NCI-H2196 treated with DMSO at 0.1 percent for 48 hours (cell line): ENCODE results near the gene PDLIM5.

Experiments
- DNase-seq: peaks from one replicate; lab custom pipeline; 2025; ENCODE audit not compliant: unreplicated experiment; lab: John Stamatoyannopoulos, UW

The PDLIM5 gene

DNA sequence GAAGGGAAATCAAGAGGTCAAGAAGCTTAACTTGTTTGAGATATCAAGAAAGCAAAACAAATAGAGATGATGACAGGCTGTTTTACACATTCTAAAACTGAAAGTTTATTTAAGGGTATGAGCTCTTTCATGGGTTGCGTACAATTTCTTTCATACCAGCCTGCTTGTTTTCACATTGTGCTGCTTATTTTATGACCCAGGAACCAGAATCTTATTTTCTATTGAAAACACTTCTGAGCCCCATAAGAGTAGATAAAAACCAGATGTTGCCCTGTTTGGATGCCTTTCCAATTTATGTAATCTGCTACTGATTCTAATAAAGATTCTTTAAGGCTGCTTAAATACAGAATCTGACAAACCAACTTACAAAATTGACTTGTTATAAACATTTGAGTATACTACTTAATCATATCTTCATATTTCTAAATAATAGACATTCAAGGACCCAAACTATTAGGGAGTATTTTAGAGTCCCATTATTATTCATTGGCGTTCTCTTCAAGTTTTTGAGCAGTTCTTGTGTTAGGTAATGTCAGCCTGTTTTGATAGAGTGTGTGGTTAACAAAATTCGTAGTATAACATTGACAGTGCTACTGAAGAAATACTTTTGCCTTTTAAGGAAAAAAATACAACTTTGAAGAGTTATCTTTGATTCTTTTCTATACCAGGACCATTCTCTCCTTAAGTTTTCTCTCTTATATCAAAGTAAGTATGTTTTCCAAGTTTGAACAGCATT lies 74.4 kb downstream of the PDLIM5 start:
- DNase-seq: no peak

- no peak for DNase-seq
Observed at GRCh38 chr4:94527556-94528233, 76.0 kb downstream of the PDLIM5 start.

DNA sequence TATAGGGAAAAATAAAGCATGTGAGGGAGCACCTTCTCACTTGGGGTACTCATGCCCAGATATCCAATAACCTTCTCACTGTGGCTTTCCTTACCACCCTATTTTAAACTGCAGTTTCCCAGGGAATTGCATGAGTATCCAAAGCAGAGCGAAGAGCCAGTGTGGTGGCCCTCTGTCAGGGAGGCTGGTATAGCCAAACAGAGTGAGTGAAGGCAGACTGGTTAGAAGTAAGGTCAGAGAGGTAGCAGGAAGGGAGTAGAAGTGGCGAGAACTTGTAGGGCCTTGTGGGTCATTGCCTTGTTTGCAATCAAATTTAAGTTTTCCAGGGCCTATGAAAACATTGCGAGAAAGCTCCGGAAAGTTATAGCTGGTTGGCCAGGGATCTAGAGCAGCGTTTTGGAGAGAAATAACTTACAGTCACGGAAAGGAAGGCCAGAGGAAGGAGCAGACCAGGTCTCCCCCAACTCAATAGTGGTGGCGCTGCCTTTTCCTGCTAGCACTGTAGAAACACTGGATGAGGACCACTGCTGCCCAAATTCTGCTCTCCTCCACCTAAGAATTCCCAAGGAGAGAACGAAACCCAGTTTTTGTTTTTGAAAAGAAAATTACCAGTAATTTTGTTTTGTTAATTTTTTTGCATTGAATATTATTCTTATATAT lies 77.2 kb downstream of the PDLIM5 start:
- DNase-seq: no peak

- DNase-seq: no peak
Observed at GRCh38 chr4:94530073-94530472, 78.3 kb downstream of the PDLIM5 start.

GRCh38 chr4:94531991-94532789 lies 80.4 kb downstream of the PDLIM5 start:
- DNase-seq: no peak

DNA sequence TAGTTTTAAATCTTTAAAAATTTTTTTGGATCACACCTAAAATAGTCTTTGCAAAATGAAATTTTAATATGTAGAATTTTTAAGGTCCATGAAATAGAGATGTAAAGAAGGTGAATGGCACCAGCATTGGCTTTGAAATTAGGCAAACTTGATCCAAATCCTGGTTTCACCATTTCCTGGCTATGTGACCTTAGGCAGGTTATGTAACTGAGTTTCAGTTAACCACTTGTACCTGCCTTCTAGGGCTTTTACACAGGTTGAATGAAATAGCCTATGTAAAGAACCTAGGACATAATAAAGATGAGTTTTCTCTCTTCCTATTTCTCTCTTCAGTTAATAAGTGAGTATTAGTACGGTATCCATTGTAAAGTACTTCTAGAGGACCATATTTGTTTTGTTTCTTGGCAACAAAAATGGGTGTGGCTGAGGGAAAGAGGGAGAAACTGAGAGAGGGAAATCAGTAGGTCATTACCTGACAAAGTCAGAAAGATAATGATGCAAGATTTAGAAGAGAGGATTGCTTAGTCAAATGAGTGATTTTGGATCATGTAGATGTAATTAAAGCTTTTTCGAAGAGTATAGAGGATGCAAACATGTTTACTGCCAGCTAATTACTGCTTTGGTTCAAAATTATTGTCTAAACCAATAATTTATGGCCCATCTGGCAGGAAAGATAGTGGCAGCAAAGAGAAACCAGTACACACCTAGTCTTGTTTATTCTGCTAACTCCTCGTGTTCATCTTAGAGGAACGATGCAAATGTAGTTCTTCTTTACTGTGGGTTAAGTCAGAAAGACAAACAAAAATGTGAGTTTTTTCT lies 81.9 kb downstream of the PDLIM5 start:
- no peak for DNase-seq

DNA sequence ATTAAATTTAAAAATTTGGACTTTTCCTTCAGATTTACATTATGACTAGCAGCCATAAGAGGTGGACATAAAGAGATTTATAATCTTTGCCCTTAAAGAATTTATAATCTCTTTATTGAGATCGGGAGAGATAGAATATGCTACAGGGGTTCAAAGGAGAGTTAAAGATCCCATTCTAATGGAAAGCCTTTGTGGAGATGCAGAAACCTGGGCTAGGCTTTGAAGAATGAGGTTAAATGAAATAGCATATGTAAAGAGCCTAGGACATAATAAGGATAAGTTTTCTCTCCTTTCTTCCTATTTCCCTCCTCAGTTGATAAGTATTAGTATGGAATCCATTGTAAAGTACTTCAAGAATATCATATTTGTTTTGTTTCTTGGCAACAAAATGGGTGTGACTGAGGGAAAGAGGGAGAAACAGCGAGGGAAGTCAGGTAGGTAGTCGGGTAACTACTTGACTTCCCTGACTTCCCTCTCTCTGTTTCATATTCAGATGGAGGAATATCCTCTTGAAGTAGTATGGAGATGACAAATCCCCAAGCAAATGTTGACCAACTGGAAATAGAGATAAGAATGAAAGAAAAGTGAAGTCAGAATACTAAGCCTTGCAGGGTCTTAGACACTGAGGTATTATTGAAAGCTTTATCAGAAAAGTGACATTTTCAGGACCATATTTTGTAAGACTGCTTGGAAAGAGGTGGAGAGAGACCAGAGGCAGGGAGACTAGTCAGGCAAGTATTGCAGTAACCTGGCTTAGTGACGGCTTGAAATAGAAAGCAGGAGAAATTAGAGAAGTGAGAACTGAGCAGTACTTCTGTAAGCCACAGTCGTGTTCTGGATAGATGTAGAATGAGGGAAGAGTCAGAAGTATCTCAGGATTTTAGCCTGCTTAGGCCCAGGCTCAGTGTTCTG lies 82.9 kb downstream of the PDLIM5 start:
- DNase-seq: no peak

DNA sequence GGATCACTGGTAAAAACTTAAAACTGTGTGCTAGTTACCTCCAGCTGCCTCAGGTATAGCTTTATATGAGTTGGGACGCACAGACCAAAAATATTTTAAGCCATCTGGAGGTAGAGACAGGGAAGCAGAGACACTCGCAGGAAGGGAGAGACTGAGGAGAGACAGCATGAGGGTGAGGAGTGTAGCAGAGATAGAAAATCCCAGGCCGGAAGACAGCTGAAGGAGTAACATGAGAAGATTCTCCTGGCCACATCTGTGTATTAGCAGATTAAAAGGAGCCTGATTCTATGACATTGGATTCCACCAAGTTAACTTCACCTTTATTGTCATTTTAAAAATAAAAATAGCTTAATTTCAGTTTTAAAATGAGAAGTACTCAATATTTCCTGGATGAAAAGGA lies 84.3 kb downstream of the PDLIM5 start:
- no peak for DNase-seq

DNA sequence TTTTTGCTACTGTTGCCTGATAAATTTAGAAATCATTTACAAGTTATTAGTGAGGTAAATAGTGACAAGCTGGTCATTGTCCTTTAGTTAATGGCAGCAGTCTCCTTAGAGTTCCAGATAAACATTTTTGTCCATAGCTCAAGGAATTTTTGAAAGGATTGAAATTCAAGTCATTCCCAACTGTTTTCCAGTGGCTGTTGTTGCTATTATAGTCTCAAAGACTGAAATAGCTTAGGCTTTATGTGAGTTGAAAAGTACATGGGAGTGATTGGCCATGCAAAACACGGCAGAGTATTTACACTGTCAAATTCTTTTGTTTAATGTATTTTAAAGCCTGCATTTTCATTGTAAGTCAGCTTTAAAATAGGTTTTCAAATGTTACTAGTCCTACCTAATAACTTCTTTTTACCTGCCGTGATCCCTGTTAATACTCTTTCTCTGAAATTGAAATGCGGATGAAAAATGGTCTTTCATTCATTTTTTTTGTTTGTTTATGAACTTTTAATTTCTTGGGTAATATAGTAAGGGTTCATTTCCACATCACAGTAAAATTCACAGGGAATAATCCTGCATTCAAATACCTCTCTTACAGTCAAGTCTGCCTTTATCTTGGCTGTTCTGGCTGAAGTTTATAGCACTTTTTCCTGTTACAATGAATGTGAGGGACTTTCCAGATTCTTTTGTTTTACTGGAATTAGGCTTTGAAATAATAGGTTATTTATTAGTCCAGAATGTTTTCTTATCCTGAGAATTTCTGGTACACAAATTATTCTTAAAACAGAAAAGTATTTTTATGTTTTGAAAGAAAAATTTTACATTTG lies 85.1 kb downstream of the PDLIM5 start:
- DNase-seq: no peak

DNA sequence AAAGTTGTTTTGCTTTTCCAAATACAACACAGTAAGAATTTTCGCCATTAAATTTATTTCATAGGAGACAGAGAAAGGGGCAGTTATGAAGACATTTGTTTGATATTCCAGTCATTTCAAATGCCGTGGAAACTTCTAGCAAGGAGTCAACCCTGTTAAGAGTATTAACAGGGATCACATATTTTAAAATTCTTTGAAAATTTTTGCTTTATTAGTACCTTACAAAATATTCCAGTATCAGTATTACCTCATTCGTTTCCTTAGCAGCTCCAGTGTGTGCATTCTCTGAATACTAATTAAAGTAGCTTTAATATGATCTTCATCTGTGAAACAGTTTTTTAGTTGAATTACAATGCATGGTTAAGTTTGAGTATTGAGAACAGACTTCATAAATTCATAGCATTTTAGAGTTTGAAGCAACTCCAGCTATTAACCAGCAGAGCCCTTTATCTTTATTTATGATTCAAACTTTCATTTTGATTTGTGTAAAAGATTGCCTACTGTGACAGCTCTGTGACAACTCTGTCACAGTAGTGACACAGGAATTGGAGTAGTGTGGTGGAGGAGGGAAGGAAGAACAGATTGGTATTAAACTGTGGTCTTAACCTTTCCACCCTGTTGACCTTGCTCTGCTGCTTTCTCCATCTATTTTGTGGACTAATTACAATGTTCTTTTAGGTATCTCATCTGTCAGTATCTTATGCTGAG lies 86.3 kb downstream of the PDLIM5 start:
- no peak for DNase-seq

DNA sequence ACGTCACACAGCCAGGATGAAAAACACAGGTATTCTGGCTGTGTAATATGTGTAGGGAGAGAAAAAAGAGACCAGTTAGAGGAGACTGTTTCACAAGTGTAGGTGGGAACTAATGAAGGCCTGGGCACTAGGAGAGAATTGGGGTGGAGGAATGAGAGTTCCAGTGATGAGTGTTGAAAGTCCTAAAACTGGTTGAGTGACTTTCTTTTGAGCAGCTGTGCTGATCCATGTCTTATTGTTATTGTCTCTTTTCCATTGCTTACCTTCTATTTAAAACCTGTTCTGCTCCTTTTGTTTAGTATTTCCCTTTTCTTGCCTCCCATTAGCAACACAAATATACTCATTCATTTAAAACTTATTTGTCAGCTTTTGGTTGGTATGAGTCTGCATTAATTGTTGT lies 88.7 kb downstream of the PDLIM5 start:
- no peak for DNase-seq

DNA sequence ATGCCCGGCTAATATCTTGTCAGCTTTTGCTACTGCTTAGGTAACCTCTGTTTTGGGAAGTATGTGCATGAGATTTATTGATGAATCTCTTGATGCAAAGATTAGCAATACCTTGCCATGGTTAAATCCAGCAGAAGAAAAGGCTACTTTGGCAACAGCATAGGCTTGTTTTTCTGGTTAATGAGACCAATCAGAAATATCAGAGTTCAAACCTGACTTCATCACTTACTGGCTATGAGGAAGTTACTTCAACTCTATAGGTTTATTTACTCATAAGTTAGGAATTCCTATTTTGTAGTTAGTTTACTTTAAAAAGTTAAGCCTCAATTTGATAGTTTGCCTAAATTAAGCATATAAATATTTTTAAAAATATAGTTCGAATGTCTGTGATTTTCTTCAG lies 93.1 kb downstream of the PDLIM5 start:
- DNase-seq: no peak

GRCh38 chr4:94545296-94545695 lies 93.6 kb downstream of the PDLIM5 start:
- no peak for DNase-seq

DNA sequence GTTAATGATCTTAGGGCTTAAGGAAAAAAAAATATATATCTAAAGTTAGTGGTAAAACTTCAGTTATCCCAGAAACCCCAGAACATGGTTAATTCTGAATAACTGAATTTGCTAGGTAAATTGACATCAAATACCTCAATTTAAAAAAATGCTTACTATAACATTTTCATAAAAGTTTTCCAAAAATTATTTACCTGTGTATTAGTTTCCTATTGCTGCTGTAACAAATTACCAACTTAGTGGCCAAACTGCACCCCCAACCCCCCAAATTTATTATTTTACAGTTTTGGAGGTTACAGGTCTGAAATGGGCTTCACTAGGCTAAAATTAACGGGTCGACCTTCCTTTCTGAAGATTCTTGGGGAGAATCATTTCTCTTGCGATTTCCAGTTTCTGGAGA lies 95.2 kb downstream of the PDLIM5 start:
- DNase-seq: no peak

DNA sequence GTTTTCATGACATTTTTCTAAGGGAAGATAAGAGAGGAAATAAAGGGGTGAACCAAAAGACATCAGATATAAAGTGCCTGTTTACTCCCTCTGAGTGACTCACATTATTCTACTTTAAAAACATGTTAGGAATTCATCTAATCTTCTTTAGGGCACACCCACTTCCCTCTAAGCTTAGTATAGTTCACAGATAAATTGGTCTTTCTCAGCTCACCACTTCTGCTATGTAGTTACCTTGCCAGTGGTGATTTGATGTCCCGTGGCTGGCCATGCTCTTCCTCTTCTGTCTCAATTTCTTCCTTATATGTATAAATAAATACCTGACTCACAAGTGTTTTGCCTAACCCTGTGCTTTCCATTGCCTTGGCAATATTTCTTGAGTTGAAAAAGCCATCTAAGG lies 96.8 kb downstream of the PDLIM5 start:
- no peak for DNase-seq

- no peak for DNase-seq
Observed at GRCh38 chr4:94550352-94550751, 98.6 kb downstream of the PDLIM5 start.

DNA sequence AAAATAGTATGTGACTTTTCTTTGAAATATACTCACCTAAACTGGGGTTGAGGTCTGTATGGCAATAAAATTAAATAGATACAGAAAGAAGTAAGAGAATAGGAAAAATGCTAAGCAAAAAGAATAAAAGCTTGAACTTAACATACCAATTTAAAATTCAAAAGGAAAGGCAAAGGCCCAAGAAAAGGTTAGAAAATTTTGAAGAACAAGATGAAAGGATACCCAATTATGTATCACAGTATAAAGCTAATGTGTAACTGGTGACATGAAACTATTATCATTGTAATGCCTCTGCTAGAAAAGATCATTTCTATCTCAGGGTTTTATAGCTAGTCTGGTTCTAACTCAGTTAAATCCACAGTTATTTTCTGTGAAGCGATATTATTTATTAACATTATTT lies 99.1 kb downstream of the PDLIM5 start:
- DNase-seq: no peak
